ENCODE results near the gene SEMA6B. TPM values are rescaled to one million over a fixed set of nuclear protein-coding genes. Genes with fewer than 3 reads are reported as not detected.

The SEMA6B gene
- polyA plus RNA-seq, 1 experiment: 0.22 TPM

GRCh38 chr19:4517451-4518057 lies 41.9 kb downstream of the SEMA6B start:
- CTCF ChIA-PET: interaction anchor here (1.1 to 1.6 kb wide), 2 partner anchors 9 to 19 kb away, joined by 3 to 5 read pairs; no protein-coding TSS in a partner anchor
- no peak for DNase-seq (ENCODE audit: low read depth)
- H3K4me3 ChIP-seq (ENCODE audit: low read depth, low read length): no peak overlapping the region
- TF ChIP-seq CTCF (IDR thresholded peaks at IDR 0.05; ENCODE audit: insufficient read depth, low read depth, low read length): no peak
- POLR2A ChIA-PET: interaction anchor here (0.6 kb wide), 1 partner anchor 9 kb away, joined by 10 read pairs; no protein-coding TSS in a partner anchor
- peaks cover 1% of the 10 kb centered on the region; the same call in 1 of the 2 replicates for H3K27me3 ChIP-seq (ENCODE audit: control insufficient read depth, insufficient read depth, low read length)
- H3K36me3 ChIP-seq (ENCODE audit: control insufficient read depth, insufficient read depth, low read length): no peaks in the 10 kb centered on the region

GRCh38 chr19:4516939-4517300 lies 42.6 kb downstream of the SEMA6B start:
- ChIA-PET CTCF (interaction anchor here (1.1 to 3.0 kb wide), 3 partner anchors 7 to 19 kb away, joined by 3 to 19 read pairs (median 5); no protein-coding TSS in a partner anchor), POLR2A (interaction anchor here (0.6 kb wide), 1 partner anchor 10 kb away, joined by 10 read pairs; no protein-coding TSS in a partner anchor)
- TF ChIP-seq CTCF (IDR thresholded peaks at IDR 0.05; ENCODE audit: insufficient read depth, low read depth, low read length): no peak
- no peaks in the 10 kb centered on the region for H3K36me3 ChIP-seq (ENCODE audit: control insufficient read depth, insufficient read depth, low read length)
- DNase-seq (ENCODE audit: low read depth): no peak
- no peak overlapping the region for H3K4me3 ChIP-seq (ENCODE audit: low read depth, low read length)
- H3K27me3 ChIP-seq (ENCODE audit: control insufficient read depth, insufficient read depth, low read length): peaks cover 1% of the 10 kb centered on the region; the same call in 1 of the 2 replicates

GRCh38 chr19:4516199-4516938 lies 43.1 kb downstream of the SEMA6B start:
- CTCF ChIA-PET: interaction anchor here (0.6 to 3.0 kb wide), 4 partner anchors 8 to 108 kb away, joined by 3 to 19 read pairs (median 4); no protein-coding TSS in a partner anchor
- TF ChIP-seq CTCF (IDR thresholded peaks at IDR 0.05; ENCODE audit: insufficient read depth, low read depth, low read length): no peak
- POLR2A ChIA-PET: no interaction called here
- Histone ChIP-seq H3K36me3 (ENCODE audit: control insufficient read depth, insufficient read depth, low read length) (no peaks in the 10 kb centered on the region), H3K4me3 (ENCODE audit: low read depth, low read length) (no peak overlapping the region), H3K27me3 (ENCODE audit: control insufficient read depth, insufficient read depth, low read length) (no peaks in the 10 kb centered on the region)
- no peak for DNase-seq (ENCODE audit: low read depth)

GRCh38 chr19:4515732-4516131 lies 43.8 kb downstream of the SEMA6B start:
- no peak for TF ChIP-seq CTCF (IDR thresholded peaks at IDR 0.05; ENCODE audit: insufficient read depth, low read depth, low read length)
- Histone ChIP-seq H3K27me3 (ENCODE audit: control insufficient read depth, insufficient read depth, low read length) (no peaks in the 10 kb centered on the region), H3K36me3 (ENCODE audit: control insufficient read depth, insufficient read depth, low read length) (no peaks in the 10 kb centered on the region), H3K4me3 (ENCODE audit: low read depth, low read length) (no peak overlapping the region)
- POLR2A ChIA-PET: no interaction called here
- CTCF ChIA-PET: interaction anchor here (3.0 kb wide), 1 partner anchor 8 kb away, joined by 19 read pairs; no protein-coding TSS in a partner anchor
- DNase-seq (ENCODE audit: low read depth): no peak

GRCh38 chr19:4513248-4513647 lies 46.2 kb downstream of the SEMA6B start:
- POLR2A ChIA-PET: no interaction called here
- CTCF ChIA-PET: no interaction called here

More at GRCh38 chr19:4513248-4513647, 46.2 kb downstream of the SEMA6B start:
- no peaks in the 10 kb centered on the region for H3K27me3 ChIP-seq (ENCODE audit: control insufficient read depth, insufficient read depth, low read length)
- no peak overlapping the region for H3K4me3 ChIP-seq (ENCODE audit: low read depth, low read length)
- DNase-seq (ENCODE audit: low read depth): no peak
- no peaks in the 10 kb centered on the region for H3K36me3 ChIP-seq (ENCODE audit: control insufficient read depth, insufficient read depth, low read length)
- TF ChIP-seq CTCF (IDR thresholded peaks at IDR 0.05; ENCODE audit: insufficient read depth, low read depth, low read length): no peak
